GM20431 (cell line): ENCODE measurements around the gene OMD.

Source experiments
- in situ Hi-C: fragments of 300-500 bp; cut with MseI, MboI; formaldehyde crosslinking; loops from one replicate; pipeline ENCODE4 v1.15.0; 2020; ENCODE audit warnings: low sequenced_read_pairs; ENCODE audit not compliant: unreplicated experiment

The OMD gene, protein sequence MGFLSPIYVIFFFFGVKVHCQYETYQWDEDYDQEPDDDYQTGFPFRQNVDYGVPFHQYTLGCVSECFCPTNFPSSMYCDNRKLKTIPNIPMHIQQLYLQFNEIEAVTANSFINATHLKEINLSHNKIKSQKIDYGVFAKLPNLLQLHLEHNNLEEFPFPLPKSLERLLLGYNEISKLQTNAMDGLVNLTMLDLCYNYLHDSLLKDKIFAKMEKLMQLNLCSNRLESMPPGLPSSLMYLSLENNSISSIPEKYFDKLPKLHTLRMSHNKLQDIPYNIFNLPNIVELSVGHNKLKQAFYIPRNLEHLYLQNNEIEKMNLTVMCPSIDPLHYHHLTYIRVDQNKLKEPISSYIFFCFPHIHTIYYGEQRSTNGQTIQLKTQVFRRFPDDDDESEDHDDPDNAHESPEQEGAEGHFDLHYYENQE

GRCh38 chr9:92424340-92424739 lies at the start of gene OMD:
TSS of gene OMD (minus strand) at chr9:92424471. CDS start at chr9:92417558, 6,913 bp downstream.
- in situ Hi-C loops = no loop called here

GRCh38 chr9:92468206-92468605 lies 43.9 kb upstream of the OMD start:
- in situ Hi-C loops = no loop called here

GRCh38 chr9:92467511-92467910 lies 43.2 kb upstream of the OMD start:
- in situ Hi-C loops = no loop called here

- in situ Hi-C loops = no loop called here
Observed at GRCh38 chr9:92467041-92467440, 42.8 kb upstream of the OMD start.

GRCh38 chr9:92463984-92464383 lies 39.7 kb upstream of the OMD start:
- in situ Hi-C loops = no loop called here

- in situ Hi-C loops = no loop called here
Observed at GRCh38 chr9:92463387-92463786, 39.1 kb upstream of the OMD start.

GRCh38 chr9:92457576-92457975 lies 33.3 kb upstream of the OMD start:
- in situ Hi-C loops = no loop called here

- in situ Hi-C loops = no loop called here
Observed at GRCh38 chr9:92455217-92455616, 30.9 kb upstream of the OMD start.

- in situ Hi-C loops = no loop called here
Observed at GRCh38 chr9:92446536-92446935, 22.3 kb upstream of the OMD start.

GRCh38 chr9:92444841-92445240 lies 20.6 kb upstream of the OMD start:
- in situ Hi-C loops = no loop called here

DNA sequence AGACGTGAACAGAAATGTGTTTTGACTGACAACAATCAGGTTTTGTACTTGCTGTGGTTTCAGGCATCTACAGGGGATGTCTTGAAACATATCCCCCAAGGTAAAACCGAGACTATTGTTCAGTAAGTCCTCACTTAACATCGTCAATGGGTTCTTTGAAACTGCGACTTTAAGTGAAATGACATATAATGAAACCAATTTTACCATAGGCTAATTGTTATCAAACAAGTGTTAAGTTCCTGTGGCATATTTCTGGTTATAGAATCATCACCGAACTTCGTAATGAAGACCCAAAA lies 16.4 kb upstream of the OMD start:
- in situ Hi-C loops = no loop called here

- in situ Hi-C loops = no loop called here
Observed at GRCh38 chr9:92439921-92440750, 15.9 kb upstream of the OMD start.

- in situ Hi-C loops = no loop called here
Observed at GRCh38 chr9:92438900-92439526, 14.7 kb upstream of the OMD start.

GRCh38 chr9:92435263-92435662 lies 11.0 kb upstream of the OMD start:
- in situ Hi-C loops = no loop called here

DNA sequence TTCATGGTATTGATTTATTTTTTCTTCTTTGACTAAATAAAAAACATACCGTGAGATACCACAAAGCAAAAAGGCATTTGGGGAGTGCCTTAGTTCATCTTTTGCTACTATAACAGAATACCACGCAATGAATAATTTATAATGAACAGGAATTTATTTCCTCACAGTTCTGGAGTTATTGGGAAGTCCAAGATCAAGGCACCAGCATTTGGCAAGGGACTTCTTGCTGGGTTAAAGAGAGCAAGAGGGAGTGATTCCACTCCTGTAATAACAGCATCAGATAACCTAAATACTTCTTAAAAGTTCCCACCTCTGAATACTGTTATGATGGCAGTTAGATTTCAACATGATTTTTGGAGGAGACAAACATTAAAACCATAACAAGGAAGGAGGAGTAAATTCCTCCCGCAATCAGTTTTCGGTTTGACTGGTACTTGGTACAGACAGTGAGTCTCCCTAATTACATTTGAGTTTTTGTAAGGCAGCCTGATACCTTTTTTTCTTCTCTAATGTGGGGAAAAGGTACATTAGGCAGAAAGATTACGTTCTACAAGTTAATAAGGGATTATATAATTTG lies 8.8 kb upstream of the OMD start:
- in situ Hi-C loops = no loop called here

GRCh38 chr9:92432350-92432749 lies 8.1 kb upstream of the OMD start:
- in situ Hi-C loops = no loop called here

- in situ Hi-C loops = no loop called here
Observed at GRCh38 chr9:92429836-92430235, 5.6 kb upstream of the OMD start.

DNA sequence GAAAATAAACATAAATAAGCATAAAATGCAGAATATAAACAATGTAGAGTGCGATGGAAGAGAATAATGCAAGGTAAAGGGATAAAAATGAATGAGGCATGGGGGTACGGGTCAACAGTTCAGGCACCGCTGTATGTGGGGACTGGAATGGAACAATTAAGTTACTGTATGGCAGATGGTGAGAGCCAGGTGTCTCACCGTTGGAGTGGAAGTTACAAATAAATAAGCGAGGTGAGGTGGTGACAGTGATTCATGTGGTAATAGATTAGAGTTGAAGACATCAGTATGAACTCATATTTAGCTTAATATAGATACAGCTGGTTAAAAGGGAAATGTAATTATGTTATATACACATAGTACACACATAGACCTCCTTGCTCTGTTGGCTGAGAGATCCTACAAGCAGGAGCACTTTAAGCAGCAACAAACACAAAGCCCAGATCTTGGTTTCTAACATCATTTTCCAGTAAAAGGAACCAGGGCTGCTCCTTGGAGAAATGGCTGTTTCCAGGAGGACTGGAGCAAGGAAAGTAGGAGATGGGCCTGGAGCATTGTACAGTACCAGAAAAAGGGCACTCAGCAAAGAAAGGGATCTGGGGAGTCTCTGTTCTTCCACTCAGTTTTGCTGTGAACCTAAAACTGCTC lies 2.4 kb upstream of the OMD start:
- in situ Hi-C loops = no loop called here

GRCh38 chr9:92425474-92425873 lies 1.2 kb upstream of the OMD start:
- in situ Hi-C loops = no loop called here

GRCh38 chr9:92423612-92424011 lies 659 bp downstream of the OMD start:
- in situ Hi-C loops = no loop called here
